ENCODE data around the gene RNH1.

GRCh38 chr11:473415-473814 lies 33.6 kb downstream of the RNH1 start:
- no peak for TF ChIP-seq POLR2A (IDR thresholded peaks at IDR 0.05)
- TF ChIP-seq, protein P1, sequence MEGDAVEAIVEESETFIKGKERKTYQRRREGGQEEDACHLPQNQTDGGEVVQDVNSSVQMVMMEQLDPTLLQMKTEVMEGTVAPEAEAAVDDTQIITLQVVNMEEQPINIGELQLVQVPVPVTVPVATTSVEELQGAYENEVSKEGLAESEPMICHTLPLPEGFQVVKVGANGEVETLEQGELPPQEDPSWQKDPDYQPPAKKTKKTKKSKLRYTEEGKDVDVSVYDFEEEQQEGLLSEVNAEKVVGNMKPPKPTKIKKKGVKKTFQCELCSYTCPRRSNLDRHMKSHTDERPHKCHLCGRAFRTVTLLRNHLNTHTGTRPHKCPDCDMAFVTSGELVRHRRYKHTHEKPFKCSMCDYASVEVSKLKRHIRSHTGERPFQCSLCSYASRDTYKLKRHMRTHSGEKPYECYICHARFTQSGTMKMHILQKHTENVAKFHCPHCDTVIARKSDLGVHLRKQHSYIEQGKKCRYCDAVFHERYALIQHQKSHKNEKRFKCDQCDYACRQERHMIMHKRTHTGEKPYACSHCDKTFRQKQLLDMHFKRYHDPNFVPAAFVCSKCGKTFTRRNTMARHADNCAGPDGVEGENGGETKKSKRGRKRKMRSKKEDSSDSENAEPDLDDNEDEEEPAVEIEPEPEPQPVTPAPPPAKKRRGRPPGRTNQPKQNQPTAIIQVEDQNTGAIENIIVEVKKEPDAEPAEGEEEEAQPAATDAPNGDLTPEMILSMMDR (IDR thresholded peaks at IDR 0.05), result no peak
